ENCODE results near the gene ZDHHC17.

- no peak for TF ChIP-seq POLR2A (IDR thresholded peaks at IDR 0.05; ENCODE audit: extremely low read depth, insufficient read length)
- no peak for TF ChIP-seq CTCF (IDR thresholded peaks at IDR 0.05; ENCODE audit: low read depth, low read length)
Measured at GRCh38 chr12:76798864-76799263, 34.9 kb downstream of the ZDHHC17 start.
